HCT116 (cell line): Measurements from ENCODE around the gene HMCN1. TPM values are rescaled to one million over a fixed set of nuclear protein-coding genes. Genes with fewer than 3 reads are reported as not detected.

ENCODE experiments used
- ATAC-seq: fragments of 200-7000 bp; cut with Tn5 transposase; 2 replicates; pipeline ENCODE4 v1.9.1; 2020; ENCODE audit warnings: mild to moderate bottlenecking, moderate library complexity
- BruUV-seq: library from RNA; stranded (reverse); fragments of 400-500 nt; replicated peaks from 2 replicates; lab custom pipeline; 2021; lab: Mats Ljungman, UMichigan
- CTCF ChIA-PET: fragments of 300-600 bp; sonication (Branson Sonifier 250); formaldehyde crosslinking; loops from one replicate; lab custom pipeline; 2021; ENCODE audit warnings: antibody characterized with exemption; lab: Charles Lee
- POLR2A ChIA-PET: fragments of 300-600, 350-600 bp; sonication (Branson Sonifier 250); formaldehyde crosslinking; loops from one replicate; lab custom pipeline; 2021; ENCODE audit warnings: antibody characterized with exemption; lab: Charles Lee
- RAD21 ChIA-PET, 2 experiments: fragments of 300-600 bp; sonication (Branson Sonifier 250); formaldehyde crosslinking; loops; one replicate each; lab custom pipeline; 2023; ENCODE audit warnings: low total read pairs in 2 of 2; ENCODE audit not compliant: uncharacterized antibody in 2 of 2, unreplicated experiment in 2 of 2, low non-redundant PET in 1 of 2; lab: Charles Lee
- DNase-seq: peaks from one replicate; pipeline ENCODE4 v3.0.0-alpha.2; 2010; ENCODE audit warnings: low read depth, low spot score
- H2AFZ ChIP-seq: fragments of 200-600 bp; shearing (Covaris generic), sonication (generic); 2 replicates; pipeline ENCODE4 v1.6.1; 2017; ENCODE audit warnings: low read depth, mixed run types, mixed read lengths, antibody characterized with exemption, low read length; ENCODE audit not compliant: poor library complexity, severe bottlenecking
- H3K27ac ChIP-seq: 2 replicates; pipeline ENCODE4 v1.5.1; 2012; ENCODE audit warnings: low read depth, low read length
- H3K27me3 ChIP-seq: fragments of 200-600 bp; sonication (generic); 2 replicates; pipeline ENCODE4 v1.6.1; 2016; ENCODE audit warnings: mixed run types, low read length, mixed read lengths; ENCODE audit not compliant: insufficient read depth
- H3K36me3 ChIP-seq, 2 experiments: fragments of 200-500 bp in 1 of 2; fragments of 200-600 bp in 1 of 2; sonication (Bioruptor generic) in 1 of 2; sonication (generic) in 1 of 2; 2 replicates each; pipeline versions ENCODE4 v1.5.1 to v1.6.1; 2014 to 2016; ENCODE audit warnings: low read length in 2 of 2, inconsistent platforms in 1 of 2, mixed read lengths in 1 of 2, mixed run types in 1 of 2; ENCODE audit not compliant: insufficient read depth in 2 of 2, control insufficient read depth in 1 of 2
- H3K4me1 ChIP-seq, 2 experiments: fragments of 200-600 bp in 1 of 2; sonication (generic) in 1 of 2; 2 replicates each; pipeline versions ENCODE4 v1.5.1 to v1.6.1; 2012 to 2017; ENCODE audit warnings: low read length in 2 of 2, inconsistent platforms in 1 of 2, mild to moderate bottlenecking in 1 of 2, mixed read lengths in 1 of 2, mixed run types in 1 of 2, moderate library complexity in 1 of 2; ENCODE audit not compliant: insufficient read depth in 2 of 2, control insufficient read depth in 1 of 2
- H3K4me2 ChIP-seq: fragments of 200-600 bp; sonication (generic); 2 replicates; pipeline ENCODE4 v1.6.1; 2017; ENCODE audit warnings: mixed run types, low read length, mixed read lengths
- H3K4me3 ChIP-seq, 2 experiments: fragments of 200-600 bp in 1 of 2; sonication (generic) in 1 of 2; replicated peaks in 1 of 2; 2 replicates each; pipeline ENCODE4 v1.5.1; 2011 to 2016; ENCODE audit warnings: low read length in 2 of 2, control low read depth in 1 of 2, low read depth in 1 of 2, mild to moderate bottlenecking in 1 of 2, mixed read lengths in 1 of 2, mixed run types in 1 of 2
- H3K79me2 ChIP-seq: fragments of 200-600 bp; sonication (generic); 2 replicates; pipeline ENCODE4 v1.6.1; 2017; ENCODE audit warnings: mild to moderate bottlenecking, mixed run types, low read length, moderate library complexity, mixed read lengths; ENCODE audit not compliant: insufficient read depth
- H3K9ac ChIP-seq: fragments of 200-600 bp; sonication (generic); 2 replicates; pipeline ENCODE4 v1.6.1; 2016; ENCODE audit warnings: low read length, mixed read lengths
- H3K9me2 ChIP-seq: fragments of 200-600 bp; sonication (generic), shearing (Covaris generic); 2 replicates; pipeline ENCODE4 v1.6.1; 2017; ENCODE audit warnings: mixed run types, mild to moderate bottlenecking, moderate library complexity; ENCODE audit not compliant: insufficient read depth
- H3K9me3 ChIP-seq, 2 experiments: fragments of 200-500 bp in 1 of 2; fragments of 200-600 bp in 1 of 2; sonication (Bioruptor generic) in 1 of 2; sonication (generic) in 1 of 2; 2 replicates each; pipeline ENCODE4 v1.6.1; 2014 to 2017; ENCODE audit warnings: low read length in 2 of 2, mixed read lengths in 2 of 2, inconsistent platforms in 1 of 2, low read depth in 1 of 2, mild to moderate bottlenecking in 1 of 2, mixed run types in 1 of 2, moderate library complexity in 1 of 2; ENCODE audit not compliant: control insufficient read depth in 1 of 2, insufficient read depth in 1 of 2
- H4K20me1 ChIP-seq: fragments of 200-600 bp; sonication (generic), shearing (Covaris generic); 2 replicates; pipeline ENCODE4 v1.6.1; 2017; ENCODE audit warnings: mixed run types, mild to moderate bottlenecking, moderate library complexity; ENCODE audit not compliant: insufficient read depth
- CEBPB ChIP-seq: IDR thresholded peaks from 2 replicates; pipeline ENCODE4 v1.6.1; 2012; ENCODE audit warnings: low read depth
- EGR1 ChIP-seq: IDR thresholded peaks from 2 replicates; pipeline ENCODE4 v1.6.1; 2012; ENCODE audit warnings: low read depth
- EZH2phosphoT487 ChIP-seq: fragments of 200-600 bp; IDR thresholded peaks from 2 replicates; pipeline ENCODE4 v1.6.1; 2018; ENCODE audit warnings: antibody characterized with exemption, borderline replicate concordance
- MAX ChIP-seq: IDR thresholded peaks from 2 replicates; pipeline ENCODE4 v1.6.1; 2012
- POLR2AphosphoS5 ChIP-seq: IDR thresholded peaks from 2 replicates; pipeline ENCODE4 v1.6.1; 2011; ENCODE audit warnings: mild to moderate bottlenecking, low read depth, low read length, moderate library complexity
- SIN3A ChIP-seq: IDR thresholded peaks from 2 replicates; pipeline ENCODE4 v1.6.1; 2012; ENCODE audit warnings: low read depth
- TCF7L2 ChIP-seq: IDR thresholded peaks from 2 replicates; pipeline ENCODE4 v1.7.0; 2011; ENCODE audit warnings: borderline replicate concordance, inconsistent platforms; ENCODE audit not compliant: insufficient read depth, insufficient read length; ENCODE audit errors: extremely low read depth
- YY1 ChIP-seq: IDR thresholded peaks from 2 replicates; pipeline ENCODE4 v1.6.1; 2011; ENCODE audit warnings: low read length, low read depth, moderate library complexity, mild to moderate bottlenecking; ENCODE audit not compliant: insufficient replicate concordance; ENCODE audit errors: extremely low read depth
- ZBTB33 ChIP-seq: IDR thresholded peaks from 2 replicates; pipeline ENCODE4 v1.6.1; 2011; ENCODE audit warnings: mild to moderate bottlenecking, low read length, moderate library complexity; ENCODE audit not compliant: insufficient replicate concordance; ENCODE audit errors: extremely low read depth
- intact Hi-C: fragments of 100-400 bp; cut with micrococcal nuclease; formaldehyde crosslinking; loops from 2 replicates; pipeline ENCODE4 v1.10.0; 2022
- total RNA-seq: library from RNA; stranded (reverse); gene quantifications from one replicate; pipeline ENCODE4 v1.2.1, GENCODE V29; 2021; ENCODE audit not compliant: unreplicated experiment
- TF ChIP-seq, protein P1 (sequence below): IDR thresholded peaks from 2 replicates; pipeline ENCODE4 v1.6.1; 2012

HMCN1 gene
- total RNA-seq, 1 experiment from 2014 or later = 0.59 TPM

DNA sequence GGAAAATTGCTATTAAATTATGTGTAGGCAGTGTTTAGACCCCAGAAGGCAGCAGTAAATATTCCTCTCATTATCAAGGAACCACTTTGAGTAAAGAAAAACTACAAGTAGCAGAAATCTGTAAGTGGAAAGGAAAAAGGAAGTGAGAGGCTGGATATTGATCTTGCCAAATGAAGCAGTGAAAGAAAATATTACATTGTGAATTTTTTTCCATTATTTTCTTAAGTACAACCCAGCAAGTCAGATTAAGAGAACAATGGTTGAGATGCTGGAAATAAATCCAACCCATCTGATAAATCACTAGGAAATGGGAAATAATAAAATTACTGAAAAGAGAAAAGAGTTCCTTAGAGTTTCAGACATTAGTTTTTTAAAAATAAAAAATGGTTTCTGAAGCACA is 106.7 kb downstream of the HMCN1 start:
- Histone ChIP-seq H2AFZ (no peak overlapping the region), H3K27ac (no peak overlapping the region), H3K9me2 (no peaks in the 10 kb centered on the region), H3K36me3 (no peaks in the 10 kb centered on the region), H3K4me2 (no peak overlapping the region), H3K79me2 (no peaks in the 10 kb centered on the region), H3K4me1 (no peaks in the 10 kb centered on the region), H3K4me3 (no peak overlapping the region), H3K27me3 (no peaks in the 10 kb centered on the region), H3K9ac (no peak overlapping the region), H3K9me3 (no peaks in the 10 kb centered on the region), H4K20me1 (no peaks in the 10 kb centered on the region)
- BruUV-seq = no TSS peak
- TF ChIP-seq CEBPB = no peak
- TF ChIP-seq, protein P1, sequence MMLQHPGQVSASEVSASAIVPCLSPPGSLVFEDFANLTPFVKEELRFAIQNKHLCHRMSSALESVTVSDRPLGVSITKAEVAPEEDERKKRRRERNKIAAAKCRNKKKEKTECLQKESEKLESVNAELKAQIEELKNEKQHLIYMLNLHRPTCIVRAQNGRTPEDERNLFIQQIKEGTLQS = no peak
- TF ChIP-seq EGR1 = no peak
- no peak for TF ChIP-seq MAX
- no peak for TF ChIP-seq POLR2AphosphoS5
- TF ChIP-seq EZH2phosphoT487 = no peak
- TF ChIP-seq ZBTB33 = no peak
- no peak for TF ChIP-seq TCF7L2
- TF ChIP-seq SIN3A = no peak
- no peak for TF ChIP-seq YY1
- POLR2A ChIA-PET = no interaction called here
- CTCF ChIA-PET = no interaction called here
- intact Hi-C loops = no loop called here
- ATAC-seq (no peak), DNase-seq (no peak)
- RAD21 ChIA-PET = no interaction called here
